HTERT RPE-1 (cell line): Measurements from ENCODE around the gene FSIP1.
"Not testable (repeated sequence)": the region's sequence is repeated elsewhere in the genome, so short reads cannot be mapped to it uniquely, and the experiment has no call there.

Experiments
- in situ Hi-C: fragments of 300-500 bp; cut with MboI; formaldehyde crosslinking; loops from 4 replicates; pipeline ENCODE4 v1.14.3; 2020; ENCODE audit warnings: low sequenced_read_pairs

The FSIP1 gene

GRCh38 chr15:39782441-39783138 lies at the start of gene FSIP1:
FSIP1 (minus strand) TSS chr15:39782841; CDS start chr15:39776524, 6,317 bp downstream.
- in situ Hi-C loops = no loop called here

- in situ Hi-C loops = no loop called here
Measured at GRCh38 chr15:39830166-39830565, 47.5 kb upstream of the FSIP1 start.

- in situ Hi-C loops = no loop called here
Measured at GRCh38 chr15:39828374-39828931, 45.8 kb upstream of the FSIP1 start.

GRCh38 chr15:39826975-39827374 lies 44.3 kb upstream of the FSIP1 start:
- in situ Hi-C loops = no loop called here

GRCh38 chr15:39823634-39824033 lies 41.0 kb upstream of the FSIP1 start:
- in situ Hi-C loops = no loop called here

- in situ Hi-C loops = no loop called here
Measured at GRCh38 chr15:39820050-39820602, 37.5 kb upstream of the FSIP1 start.

- in situ Hi-C loops = no loop called here
Measured at GRCh38 chr15:39819533-39819932, 36.9 kb upstream of the FSIP1 start.

- in situ Hi-C loops = no loop called here
Measured at GRCh38 chr15:39817892-39818291, 35.3 kb upstream of the FSIP1 start.

- in situ Hi-C loops = no loop called here
Measured at GRCh38 chr15:39814489-39814888, 31.8 kb upstream of the FSIP1 start.

- in situ Hi-C loops = not testable (repeated sequence)
Measured at GRCh38 chr15:39812651-39813050, 30.0 kb upstream of the FSIP1 start.

GRCh38 chr15:39808909-39809308 lies 26.3 kb upstream of the FSIP1 start:
- in situ Hi-C loops = no loop called here

- in situ Hi-C loops = no loop called here
Measured at GRCh38 chr15:39807791-39808190, 25.1 kb upstream of the FSIP1 start.

GRCh38 chr15:39804026-39804425 lies 21.4 kb upstream of the FSIP1 start:
- in situ Hi-C loops = no loop called here

GRCh38 chr15:39803016-39803415 lies 20.4 kb upstream of the FSIP1 start:
- in situ Hi-C loops = no loop called here

- in situ Hi-C loops = no loop called here
Measured at GRCh38 chr15:39801641-39802309, 19.1 kb upstream of the FSIP1 start.

- in situ Hi-C loops = no loop called here
Measured at GRCh38 chr15:39799552-39800011, 16.9 kb upstream of the FSIP1 start.

- in situ Hi-C loops = no loop called here
Measured at GRCh38 chr15:39798382-39798781, 15.7 kb upstream of the FSIP1 start.

GRCh38 chr15:39797407-39797806 lies 14.8 kb upstream of the FSIP1 start:
- in situ Hi-C loops = no loop called here

GRCh38 chr15:39796601-39797000 lies 14.0 kb upstream of the FSIP1 start:
- in situ Hi-C loops = no loop called here

GRCh38 chr15:39795486-39795885 lies 12.8 kb upstream of the FSIP1 start:
- in situ Hi-C loops = no loop called here

GRCh38 chr15:39794954-39795353 lies 12.3 kb upstream of the FSIP1 start:
- in situ Hi-C loops = no loop called here

- in situ Hi-C loops = no loop called here
Measured at GRCh38 chr15:39793923-39794322, 11.3 kb upstream of the FSIP1 start.
